Measurements from ENCODE around the gene CMPK1.

DNA sequence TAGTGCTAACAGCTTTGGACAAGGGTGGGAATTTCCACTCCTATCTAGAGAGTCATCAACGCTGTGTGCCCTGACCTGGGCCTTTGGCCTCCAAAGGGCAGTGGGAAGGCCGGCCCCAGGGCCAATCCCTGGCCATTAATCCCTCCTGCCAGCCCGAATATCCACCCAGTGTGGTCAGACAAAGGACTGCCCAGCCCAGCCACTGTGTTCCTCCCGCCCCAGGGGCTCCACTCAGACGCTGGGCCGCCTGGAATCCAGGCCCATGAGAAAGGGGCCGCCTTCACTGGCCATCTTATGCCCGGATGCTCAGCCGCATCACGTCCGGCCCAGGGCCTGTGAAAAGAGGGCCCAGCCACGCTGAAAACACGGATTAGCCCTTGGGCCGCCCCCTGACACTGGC lies 78.8 kb downstream of the CMPK1 start:
- TF ChIP-seq, protein P1, sequence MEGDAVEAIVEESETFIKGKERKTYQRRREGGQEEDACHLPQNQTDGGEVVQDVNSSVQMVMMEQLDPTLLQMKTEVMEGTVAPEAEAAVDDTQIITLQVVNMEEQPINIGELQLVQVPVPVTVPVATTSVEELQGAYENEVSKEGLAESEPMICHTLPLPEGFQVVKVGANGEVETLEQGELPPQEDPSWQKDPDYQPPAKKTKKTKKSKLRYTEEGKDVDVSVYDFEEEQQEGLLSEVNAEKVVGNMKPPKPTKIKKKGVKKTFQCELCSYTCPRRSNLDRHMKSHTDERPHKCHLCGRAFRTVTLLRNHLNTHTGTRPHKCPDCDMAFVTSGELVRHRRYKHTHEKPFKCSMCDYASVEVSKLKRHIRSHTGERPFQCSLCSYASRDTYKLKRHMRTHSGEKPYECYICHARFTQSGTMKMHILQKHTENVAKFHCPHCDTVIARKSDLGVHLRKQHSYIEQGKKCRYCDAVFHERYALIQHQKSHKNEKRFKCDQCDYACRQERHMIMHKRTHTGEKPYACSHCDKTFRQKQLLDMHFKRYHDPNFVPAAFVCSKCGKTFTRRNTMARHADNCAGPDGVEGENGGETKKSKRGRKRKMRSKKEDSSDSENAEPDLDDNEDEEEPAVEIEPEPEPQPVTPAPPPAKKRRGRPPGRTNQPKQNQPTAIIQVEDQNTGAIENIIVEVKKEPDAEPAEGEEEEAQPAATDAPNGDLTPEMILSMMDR (IDR thresholded peaks at IDR 0.05): no peak
- TF ChIP-seq POLR2A (IDR thresholded peaks at IDR 0.05) (no peak), EP300 (IDR thresholded peaks at IDR 0.05) (no peak)
